ENCODE data around the gene ZCRB1. TPM values are rescaled to one million over a fixed set of nuclear protein-coding genes. Genes with fewer than 3 reads are reported as not detected.

The ZCRB1 gene
- total and polyA plus RNA-seq, 2 experiments from 2014 or later: 18.1 to 256 TPM

- TF ChIP-seq ZNF114 (CRISPR knock-in tag; IDR thresholded peaks at IDR 0.05) (no peak), CTCF (conservative IDR thresholded peaks at IDR 0.05; ENCODE audit: low read depth in 2 of 2) (no peak), JUNB (IDR thresholded peaks at IDR 0.05; ENCODE audit: unreplicated experiment) (no peak), ETS1 (IDR thresholded peaks at IDR 0.05) (no peak), EZH2 (IDR thresholded peaks at IDR 0.05; ENCODE audit: low read depth, unreplicated experiment) (no peak), ZNF331 (CRISPR knock-in tag; IDR thresholded peaks at IDR 0.05; ENCODE audit: low read depth) (no peak), NANOG (IDR thresholded peaks at IDR 0.05; ENCODE audit: borderline replicate concordance) (no peak)
These were observed 36.2 kb upstream of the ZCRB1 start (continued) for GRCh38 chr12:42361909-42362646.

- H3K4me3 Mint-ChIP-seq: no peak overlapping the region
- H4K20me1 ChIP-seq (replicated peaks; ENCODE audit: insufficient read depth): peaks cover 5% of the 10 kb centered on the region
- no peaks in the 10 kb centered on the region for H3K27me3 ChIP-seq (ENCODE audit: insufficient read depth)
- H3K27ac ChIP-seq (ENCODE audit: low read depth): no peak overlapping the region
- H3K79me2 ChIP-seq (replicated peaks; ENCODE audit: insufficient read depth): peaks cover 36% of the 10 kb centered on the region
- H3K27ac Mint-ChIP-seq: 0 out of 2 replicates have a peak overlapping the region, but pooled peaks have one; percentile 1
- no peaks in the 10 kb centered on the region for H3K9me3 Mint-ChIP-seq
- H3K4me2 ChIP-seq: no peak overlapping the region
- peaks cover 16% of the 10 kb centered on the region for H3K4me1 ChIP-seq (ENCODE audit: insufficient read depth)
- H3K4me3 ChIP-seq: no peak overlapping the region
- peaks cover 2% of the 10 kb centered on the region for H3K27me3 Mint-ChIP-seq (ENCODE audit: insufficient read depth, low read depth, poor library complexity)
- no peaks in the 10 kb centered on the region for H3K36me3 ChIP-seq (ENCODE audit: insufficient read depth)
- no peaks in the 10 kb centered on the region for H3F3A ChIP-seq (replicated peaks; ENCODE audit: low read depth)
- DNase-seq (ENCODE audit: low spot score) (no peak), ATAC-seq (no peak)
- no peak overlapping the region for H2AFZ ChIP-seq
- H3K36me3 Mint-ChIP-seq (ENCODE audit: low read depth): peaks cover 2% of the 10 kb centered on the region; the same call in 2 of the 3 replicates
- H3K4me1 Mint-ChIP-seq: peaks cover 11% of the 10 kb centered on the region; the same call in 2 of the 3 replicates
- H3K9me2 ChIP-seq (ENCODE audit: insufficient read depth): no peaks in the 10 kb centered on the region
- TF ChIP-seq POLR2AphosphoS5 (IDR thresholded peaks at IDR 0.05; ENCODE audit: low read depth) (no peak), NANOG (IDR thresholded peaks at IDR 0.05; ENCODE audit: borderline replicate concordance) (no peak), ZNF114 (CRISPR knock-in tag; IDR thresholded peaks at IDR 0.05) (no peak), EZH2phosphoT487 (IDR thresholded peaks at IDR 0.05; ENCODE audit: unreplicated experiment) (no peak), ETS1 (IDR thresholded peaks at IDR 0.05) (no peak), ZNF331 (CRISPR knock-in tag; IDR thresholded peaks at IDR 0.05; ENCODE audit: low read depth) (no peak), EZH2 (IDR thresholded peaks at IDR 0.05; ENCODE audit: low read depth, unreplicated experiment) (no peak), REST (IDR thresholded peaks at IDR 0.05; ENCODE audit: unreplicated experiment) (no peak), JUNB (IDR thresholded peaks at IDR 0.05; ENCODE audit: unreplicated experiment) (no peak), CREB1 (CRISPR knock-in tag; IDR thresholded peaks at IDR 0.05; ENCODE audit: low read depth) (no peak), CTCF (conservative IDR thresholded peaks at IDR 0.05; ENCODE audit: low read depth in 2 of 2) (no peak), STAT1 (IDR thresholded peaks at IDR 0.05; ENCODE audit: unreplicated experiment) (no peak)
These were observed 35.0 kb upstream of the ZCRB1 start for GRCh38 chr12:42360747-42361403.
